ENCODE results near the gene GFRA1.
"Not testable (repeated sequence)": the region's sequence is repeated elsewhere in the genome, so short reads cannot be mapped to it uniquely, and the experiment has no call there.

GFRA1 gene

DNA sequence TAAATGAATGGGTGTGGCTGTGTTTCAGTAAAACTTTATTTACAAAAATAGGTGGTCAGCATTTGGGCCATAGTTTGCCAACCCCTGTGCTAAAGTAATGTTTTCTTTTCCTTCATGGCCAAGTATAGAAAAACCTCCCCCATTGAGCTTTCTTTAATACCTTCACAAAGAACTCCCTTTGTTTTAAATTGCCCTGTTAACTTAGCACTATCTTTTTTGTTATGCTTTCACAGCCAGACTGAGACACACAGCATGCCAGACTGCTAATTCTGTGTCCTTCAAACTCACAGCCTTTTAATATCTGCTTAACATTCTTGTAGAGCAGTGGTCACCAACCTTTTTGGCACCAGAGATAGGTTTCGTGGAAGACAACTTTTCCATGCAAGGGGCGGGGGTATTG lies 78.0 kb downstream of the GFRA1 start:
- no peak for FAIRE-seq

- no peak for FAIRE-seq
Observed at GRCh38 chr10:116194061-116194460, 78.9 kb downstream of the GFRA1 start.

GRCh38 chr10:116190883-116191282 lies 82.1 kb downstream of the GFRA1 start:
- FAIRE-seq: no peak

DNA sequence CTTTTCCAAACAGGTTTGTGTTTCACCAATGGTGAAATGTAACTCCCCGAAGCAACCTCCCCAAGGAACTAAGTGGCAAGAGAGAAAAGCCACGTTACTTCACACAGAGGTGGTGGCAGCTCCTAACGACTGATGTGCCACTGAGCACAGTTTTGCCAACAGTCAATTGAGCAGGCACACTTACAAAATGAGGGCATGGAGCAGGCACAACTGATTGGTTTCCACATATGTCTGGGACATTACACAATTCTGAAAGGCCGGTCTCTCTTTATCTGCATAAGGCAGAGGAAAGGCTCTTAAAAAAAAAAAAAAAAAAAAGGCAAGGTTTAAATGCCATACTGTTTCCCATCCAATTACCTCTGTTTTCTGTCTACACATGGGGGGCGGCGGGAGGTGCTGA lies 86.7 kb downstream of the GFRA1 start:
- no peak for FAIRE-seq

DNA sequence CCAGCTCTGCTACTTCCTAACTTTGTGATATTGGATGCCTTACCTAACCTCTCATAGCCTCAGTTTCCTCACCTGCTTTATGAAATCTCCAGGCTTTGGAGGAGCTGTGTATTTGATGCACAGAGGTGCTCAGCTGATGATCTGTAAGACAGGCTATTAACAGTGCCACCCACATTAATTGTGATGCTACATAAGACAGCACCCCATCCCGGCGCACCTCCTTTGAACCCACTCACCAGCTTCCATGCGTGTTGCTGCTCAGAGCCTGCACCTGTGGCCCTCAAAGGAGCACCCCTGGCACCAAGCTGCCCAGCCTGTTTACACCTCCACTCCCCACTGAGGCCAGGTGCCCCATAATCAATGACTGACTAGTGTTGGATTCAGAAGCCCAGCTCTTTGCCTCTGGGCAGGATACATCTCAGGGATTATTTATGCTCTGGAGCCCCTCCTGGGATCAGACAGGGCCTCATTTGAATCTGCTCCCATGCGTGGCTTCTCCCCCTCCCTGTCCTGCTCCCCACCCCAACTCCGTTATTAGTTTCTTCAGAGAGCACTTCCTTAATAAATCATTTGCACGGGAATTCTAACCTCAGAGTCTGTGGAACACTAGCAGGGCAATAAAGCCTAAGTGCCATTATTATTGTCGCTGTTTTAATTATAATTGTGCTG lies 87.7 kb downstream of the GFRA1 start:
- FAIRE-seq: no peak

DNA sequence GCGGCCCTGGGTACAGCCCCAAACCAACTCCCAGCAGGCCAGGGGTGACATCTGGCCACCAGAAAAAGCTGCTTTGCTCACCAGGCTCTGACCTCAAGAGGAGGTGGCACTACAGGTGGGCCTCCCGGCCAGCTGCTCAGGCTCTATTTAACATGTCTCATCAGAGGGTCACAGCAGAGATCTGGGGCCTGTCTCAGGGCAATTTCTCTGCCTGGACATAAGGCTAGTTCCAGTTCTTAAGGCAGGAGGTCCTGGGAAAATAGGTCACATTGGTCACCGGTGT lies 88.6 kb downstream of the GFRA1 start:
- no peak for FAIRE-seq

DNA sequence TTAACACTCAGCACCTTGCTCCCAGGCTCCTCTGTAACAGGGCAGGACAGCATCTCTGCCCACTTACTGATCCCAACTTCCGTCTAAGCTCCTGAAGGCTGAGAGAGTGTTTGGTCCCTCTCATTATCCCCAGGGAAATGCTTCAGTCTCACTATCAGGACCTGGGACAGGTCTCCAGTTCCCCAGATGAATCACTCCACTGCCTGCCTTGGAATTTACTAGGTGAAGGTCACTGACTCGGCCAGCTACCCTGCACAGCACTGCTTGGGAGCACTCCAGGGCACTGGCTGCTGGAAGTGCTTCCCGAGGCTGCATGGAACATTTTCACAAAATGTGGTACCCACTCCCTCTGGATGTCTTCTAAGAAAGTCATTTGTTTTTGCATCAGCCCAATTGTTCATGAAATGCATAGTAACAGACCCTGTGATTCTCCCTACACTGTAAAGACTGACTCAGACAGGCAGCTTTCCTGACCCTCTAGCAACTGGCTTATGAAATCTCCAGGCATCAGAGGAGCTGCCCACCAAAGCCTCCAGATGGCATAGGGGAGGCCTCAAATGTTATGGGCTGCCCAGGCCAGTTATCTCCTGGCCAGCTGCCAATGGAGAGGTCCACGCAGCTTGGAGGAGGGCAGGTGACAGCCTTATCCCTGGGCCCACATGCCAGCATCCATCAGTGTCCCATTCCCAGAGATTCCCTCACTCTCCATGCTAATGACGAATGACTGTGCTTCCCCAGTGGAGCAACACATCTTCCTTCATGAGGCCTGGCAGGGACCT lies 89.1 kb downstream of the GFRA1 start:
- FAIRE-seq: no peak

GRCh38 chr10:116182426-116182825 lies 90.6 kb downstream of the GFRA1 start:
- FAIRE-seq: no peak

DNA sequence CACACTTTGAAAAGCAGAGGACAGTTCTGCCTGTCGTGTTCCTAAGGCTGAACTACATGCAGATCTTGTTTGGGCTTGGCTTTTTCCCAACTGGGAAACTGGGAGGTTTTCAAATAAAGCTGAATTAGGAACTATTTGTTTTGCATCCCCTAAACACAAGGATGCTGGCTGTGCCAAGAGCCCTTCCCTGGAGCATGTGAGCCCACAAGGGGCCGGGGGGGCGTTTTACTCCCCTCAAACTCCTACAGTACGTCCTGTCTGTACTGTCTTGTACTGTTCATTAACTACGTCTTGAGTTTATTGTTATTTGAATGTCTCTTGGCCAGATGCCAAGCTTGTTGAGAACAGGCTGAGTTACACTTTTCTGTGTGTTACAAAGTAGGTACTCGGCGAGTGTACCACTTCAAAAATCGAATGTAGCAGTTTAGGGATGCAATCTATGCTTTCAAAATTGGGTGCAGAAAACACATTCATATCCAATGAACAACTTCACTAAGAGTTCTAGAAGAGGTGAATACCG lies 94.9 kb downstream of the GFRA1 start:
- FAIRE-seq: no peak

DNA sequence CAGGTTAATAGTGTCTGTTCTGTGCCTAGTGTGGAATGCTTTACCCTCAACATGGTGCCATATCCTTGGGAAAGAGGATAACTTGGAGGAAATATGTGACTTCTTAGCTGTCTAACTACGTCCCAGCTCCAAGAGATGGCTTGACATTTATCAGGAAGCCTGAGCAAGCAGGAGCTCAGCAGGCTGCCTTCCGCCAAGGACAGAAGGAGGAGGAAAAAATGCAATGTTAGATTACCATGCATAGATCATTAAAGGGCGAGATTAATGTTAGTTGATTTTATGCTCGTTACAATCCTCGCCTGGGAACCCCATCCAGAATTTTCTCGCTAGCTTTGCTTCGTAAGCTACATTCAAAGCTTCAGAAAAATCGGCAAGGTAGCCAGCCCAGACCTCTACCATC lies 97.8 kb downstream of the GFRA1 start:
- no peak for FAIRE-seq

- no peak for FAIRE-seq
Observed at GRCh38 chr10:116171505-116171904, 101.5 kb downstream of the GFRA1 start.

DNA sequence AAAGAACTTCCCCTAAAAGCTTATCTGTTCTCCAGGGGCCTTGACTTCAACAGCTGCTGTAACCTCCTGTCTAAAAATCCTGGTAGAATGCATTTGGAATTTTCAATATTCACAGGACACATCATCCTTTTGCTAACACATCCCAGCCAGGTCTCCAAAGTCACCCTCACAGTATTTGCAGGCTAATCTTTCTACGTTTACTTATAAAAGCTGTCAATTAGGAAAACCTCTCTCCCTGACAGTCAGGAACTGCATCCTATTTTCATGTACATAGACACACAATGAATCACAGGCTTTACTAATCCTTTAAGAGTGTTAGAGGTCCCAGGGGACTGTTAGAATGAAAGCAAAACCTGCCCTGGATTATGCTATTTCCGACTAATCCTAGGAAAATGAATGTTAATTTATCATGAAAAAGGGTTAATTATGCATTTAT lies 102.2 kb downstream of the GFRA1 start:
- no peak for FAIRE-seq

DNA sequence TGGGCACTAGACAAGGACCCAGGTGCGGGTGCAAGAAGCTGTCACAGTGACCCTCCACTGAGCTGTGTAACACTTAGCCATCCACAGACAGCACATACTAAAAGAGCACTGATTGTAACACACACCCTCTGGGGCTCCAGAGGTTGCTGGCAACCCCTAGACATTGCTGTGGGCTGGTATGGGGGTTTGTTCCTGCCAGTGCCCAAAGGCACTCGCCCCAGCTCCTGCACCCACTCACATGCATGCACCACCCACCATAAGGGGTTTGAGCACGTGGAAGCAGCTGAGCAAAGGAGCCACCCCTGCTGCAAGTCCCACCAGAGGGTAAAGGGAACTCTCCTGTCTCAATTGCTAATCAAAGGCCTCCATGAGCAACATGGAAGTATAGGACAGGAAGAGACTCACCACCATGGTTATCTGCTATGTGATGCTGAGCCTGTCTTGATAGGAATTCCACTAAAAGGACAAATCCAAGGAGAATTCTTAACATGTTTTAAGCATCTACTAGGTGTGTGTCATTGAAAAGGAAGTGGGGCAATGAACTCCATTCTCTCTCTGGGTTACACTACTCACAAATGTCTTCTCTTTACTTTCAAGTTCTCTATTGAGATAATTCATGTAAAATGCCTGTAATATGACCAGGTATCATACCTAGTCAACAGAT lies 103.1 kb downstream of the GFRA1 start:
- no peak for FAIRE-seq

GRCh38 chr10:116168745-116169144 lies 104.3 kb downstream of the GFRA1 start:
- FAIRE-seq: no peak

- no peak for FAIRE-seq
Observed at GRCh38 chr10:116168329-116168728, 104.7 kb downstream of the GFRA1 start.

DNA sequence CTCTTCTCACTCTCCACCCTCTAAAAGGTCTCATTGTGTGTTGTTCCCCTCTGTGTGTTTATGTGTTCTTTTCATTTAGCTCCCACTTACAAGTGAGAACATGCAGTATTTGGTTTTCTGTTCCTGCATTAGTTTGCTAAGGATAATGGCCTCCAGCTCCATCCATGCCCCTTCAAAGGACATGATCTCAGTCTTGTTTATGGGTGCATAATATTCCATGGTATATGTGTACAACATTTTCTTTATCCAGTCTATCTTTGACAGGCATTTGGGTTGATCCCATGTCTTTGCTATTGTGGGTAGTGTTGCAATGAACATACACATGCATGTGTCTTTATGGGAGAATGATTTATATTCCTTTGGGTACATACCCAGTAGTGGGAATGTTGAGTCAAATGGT lies 107.1 kb downstream of the GFRA1 start:
- not testable (repeated sequence) for FAIRE-seq

DNA sequence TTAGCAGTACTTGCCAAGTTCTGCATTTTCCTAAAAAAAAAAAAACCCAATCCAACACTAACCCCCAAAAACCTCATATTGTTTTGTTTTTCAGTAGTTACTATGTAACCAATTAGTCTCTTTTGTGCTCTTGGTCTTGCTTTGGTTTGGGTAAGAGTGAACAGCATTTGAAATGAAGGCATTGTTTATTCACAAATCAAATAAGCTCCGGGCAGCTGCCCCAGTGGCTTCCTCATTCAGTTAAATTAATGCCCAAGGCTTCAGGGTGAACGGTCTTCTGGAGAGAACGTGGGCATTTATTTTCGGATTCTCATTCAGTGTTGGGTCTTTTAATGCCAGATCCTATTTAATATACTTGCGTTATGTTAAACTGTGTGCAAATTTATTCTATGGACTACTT lies 108.7 kb downstream of the GFRA1 start:
- no peak for FAIRE-seq

DNA sequence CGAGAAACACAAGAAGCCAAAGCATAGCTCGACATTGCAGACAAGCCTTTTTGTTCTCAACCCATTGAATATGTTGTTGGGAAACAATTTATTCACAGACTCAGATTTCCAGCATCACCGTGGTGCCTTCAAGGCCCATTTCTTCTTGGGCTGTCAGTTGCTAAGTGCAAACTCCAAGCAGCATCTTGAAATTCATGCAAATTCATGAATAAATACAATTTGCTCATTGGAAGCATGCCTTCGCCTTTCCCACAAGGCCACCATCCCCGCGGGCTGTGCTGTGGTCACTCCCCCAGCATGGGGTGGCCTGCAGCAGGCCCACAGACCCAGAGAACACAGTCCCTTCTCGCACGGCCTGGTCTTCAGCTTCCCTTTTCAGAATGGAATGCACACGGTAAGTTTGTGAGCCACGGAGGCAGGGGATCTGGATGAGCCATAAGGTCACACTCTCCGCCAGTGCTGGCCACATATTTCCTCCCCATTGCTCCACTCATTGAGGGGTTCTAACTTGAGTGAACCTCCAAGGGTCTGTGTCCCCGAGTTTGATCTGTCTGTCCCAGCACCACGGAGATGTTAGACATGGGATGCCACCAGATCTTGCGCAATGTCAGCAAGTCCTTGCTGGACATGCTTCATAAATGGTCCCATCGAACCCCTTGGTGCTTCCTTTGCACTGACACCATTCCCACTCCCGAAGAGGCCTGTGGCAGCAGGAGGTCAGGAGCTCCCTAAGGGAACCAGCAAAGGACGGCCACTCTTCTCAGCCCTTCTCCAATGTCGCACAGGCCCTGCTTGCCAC lies 109.5 kb downstream of the GFRA1 start:
- no peak for FAIRE-seq

GRCh38 chr10:116162851-116163250 lies 110.2 kb downstream of the GFRA1 start:
- FAIRE-seq: no peak

DNA sequence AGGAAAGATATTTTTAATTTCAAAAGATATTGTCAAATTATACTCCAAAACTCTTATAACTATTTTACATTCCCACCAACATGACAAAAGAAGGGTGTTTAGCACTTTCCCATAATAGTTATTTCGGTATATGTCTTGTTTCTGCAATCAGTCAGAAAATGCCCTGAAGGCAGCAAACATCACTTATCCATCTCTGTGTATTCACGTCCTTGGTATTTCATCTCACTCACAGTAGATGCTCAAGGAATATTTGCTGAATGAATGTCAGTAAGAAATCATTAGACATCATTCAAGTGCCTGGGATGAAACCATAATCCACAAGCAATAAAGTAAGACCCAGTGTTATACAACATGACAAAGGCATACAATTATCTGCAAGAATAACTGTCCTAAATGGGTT lies 112.7 kb downstream of the GFRA1 start:
- FAIRE-seq: no peak

DNA sequence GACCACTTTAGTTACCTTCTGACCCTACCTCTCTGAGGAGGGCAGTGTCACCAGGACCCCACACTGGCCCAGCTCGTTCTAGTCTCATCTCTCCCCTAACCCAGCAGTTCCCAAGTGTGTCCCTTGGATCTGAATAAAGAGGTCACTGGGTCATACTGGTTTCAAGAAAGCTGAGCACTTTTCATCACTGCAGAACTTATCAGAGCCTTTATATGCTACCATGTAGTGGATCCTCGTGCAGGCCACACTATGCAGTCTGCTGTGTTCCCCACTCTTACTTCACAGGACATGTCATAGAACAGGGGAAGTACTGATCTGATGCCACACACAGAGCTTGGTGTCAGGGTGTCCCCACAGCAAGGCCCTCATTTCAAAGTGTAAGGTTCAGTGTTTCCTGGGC lies 113.8 kb downstream of the GFRA1 start:
- no peak for FAIRE-seq

GRCh38 chr10:116158036-116158435 lies 115.0 kb downstream of the GFRA1 start:
- no peak for FAIRE-seq

GRCh38 chr10:116157485-116157884 lies 115.5 kb downstream of the GFRA1 start:
- no peak for FAIRE-seq

Measured in G401.6 (cell line).